ENCODE data around the gene ADAMTS20. TPM values are rescaled to one million over a fixed set of nuclear protein-coding genes. Genes with fewer than 3 reads are reported as not detected.
A peak's percentile ranks its signal among the peaks of the same experiment; 100 is the strongest.

Gene ADAMTS20
- total RNA-seq, 1 experiment from 2014 or later = 0.07 TPM

DNA sequence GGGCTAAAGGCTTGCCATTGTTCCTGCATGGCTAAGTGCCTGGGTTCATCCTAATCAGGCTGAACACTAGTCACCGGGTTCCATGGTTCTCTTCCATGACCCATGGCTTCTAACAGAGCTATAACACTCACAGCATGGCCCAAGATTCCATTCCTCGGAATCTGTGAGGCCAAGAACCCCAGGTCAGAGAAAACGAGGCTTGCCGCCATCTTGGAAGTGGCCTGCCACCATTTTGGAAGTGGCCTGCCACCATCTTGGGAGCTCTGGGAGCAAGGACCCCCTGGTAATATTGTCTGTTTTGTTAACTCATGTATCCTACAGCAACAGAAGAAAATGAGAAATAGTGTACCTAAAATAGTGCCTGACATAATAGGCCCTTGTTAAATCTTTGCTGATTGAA lies 92.7 kb downstream of the ADAMTS20 start:
- Histone ChIP-seq H3K27me3 (replicated peaks; ENCODE audit: control insufficient read depth, insufficient read depth, low read length) (no peaks in the 10 kb centered on the region), H3K4me3 (ENCODE audit: low read depth, low read length) (no peak overlapping the region), H3K4me1 (no peaks in the 10 kb centered on the region), H3K9me3 (peaks cover 4% of the 10 kb centered on the region; the same call in 1 of the 2 replicates), H3K36me3 (ENCODE audit: control insufficient read depth, insufficient read depth, low read length) (no peaks in the 10 kb centered on the region)
- intact Hi-C loops (cut with micrococcal nuclease; ENCODE audit: unreplicated experiment) = no loop called here
- H3K36me3 Mint-ChIP-seq (ENCODE audit: insufficient read depth, unreplicated experiment) = no peaks in the 10 kb centered on the region
- H3K4me1 Mint-ChIP-seq (ENCODE audit: low read depth, unreplicated experiment) = no peaks in the 10 kb centered on the region
- H3K9me3 Mint-ChIP-seq (ENCODE audit: unreplicated experiment) = peaks cover 19% of the 10 kb centered on the region
- no peak for DNase-seq
- H3K27ac Mint-ChIP-seq (ENCODE audit: unreplicated experiment) = no peak overlapping the region
- no TSS peak for BruUV-seq (replicated peaks)
- no peak for TF ChIP-seq CTCF (IDR thresholded peaks at IDR 0.05; ENCODE audit: insufficient read depth in 1 of 2, low read depth in 1 of 2, low read length in 1 of 2, severe bottlenecking in 1 of 2, unreplicated experiment in 1 of 2)
- ChIA-PET CTCF (no interaction called here), POLR2A (no interaction called here)
- no peaks in the 10 kb centered on the region for H3K27me3 Mint-ChIP-seq (ENCODE audit: insufficient read depth, unreplicated experiment)
- H3K4me3 Mint-ChIP-seq (ENCODE audit: unreplicated experiment) = no peak overlapping the region

- POLR2A ChIA-PET = no interaction called here
- Mint-ChIP-seq H3K27me3 (ENCODE audit: insufficient read depth, unreplicated experiment) (no peaks in the 10 kb centered on the region), H3K27ac (ENCODE audit: unreplicated experiment) (no peak overlapping the region), H3K36me3 (ENCODE audit: insufficient read depth, unreplicated experiment) (no peaks in the 10 kb centered on the region), H3K9me3 (ENCODE audit: unreplicated experiment) (peaks cover 19% of the 10 kb centered on the region), H3K4me3 (ENCODE audit: unreplicated experiment) (no peak overlapping the region), H3K4me1 (ENCODE audit: low read depth, unreplicated experiment) (no peaks in the 10 kb centered on the region)
- DNase-seq = no peak
- intact Hi-C loops (cut with micrococcal nuclease; ENCODE audit: unreplicated experiment) = no loop called here
- Histone ChIP-seq H3K27me3 (replicated peaks; ENCODE audit: control insufficient read depth, insufficient read depth, low read length) (no peaks in the 10 kb centered on the region), H3K9me3 (peaks cover 7% of the 10 kb centered on the region; the same call in 1 of the 2 replicates), H3K4me3 (ENCODE audit: low read depth, low read length) (no peak overlapping the region), H3K4me1 (no peaks in the 10 kb centered on the region), H3K36me3 (ENCODE audit: control insufficient read depth, insufficient read depth, low read length) (no peaks in the 10 kb centered on the region)
- no peak for TF ChIP-seq CTCF (IDR thresholded peaks at IDR 0.05; ENCODE audit: insufficient read depth in 1 of 2, low read depth in 1 of 2, low read length in 1 of 2, severe bottlenecking in 1 of 2, unreplicated experiment in 1 of 2)
- no TSS peak for BruUV-seq (replicated peaks)
- CTCF ChIA-PET = no interaction called here
These were observed 98.2 kb downstream of the ADAMTS20 start for GRCh38 chr12:43453761-43454160.

DNA sequence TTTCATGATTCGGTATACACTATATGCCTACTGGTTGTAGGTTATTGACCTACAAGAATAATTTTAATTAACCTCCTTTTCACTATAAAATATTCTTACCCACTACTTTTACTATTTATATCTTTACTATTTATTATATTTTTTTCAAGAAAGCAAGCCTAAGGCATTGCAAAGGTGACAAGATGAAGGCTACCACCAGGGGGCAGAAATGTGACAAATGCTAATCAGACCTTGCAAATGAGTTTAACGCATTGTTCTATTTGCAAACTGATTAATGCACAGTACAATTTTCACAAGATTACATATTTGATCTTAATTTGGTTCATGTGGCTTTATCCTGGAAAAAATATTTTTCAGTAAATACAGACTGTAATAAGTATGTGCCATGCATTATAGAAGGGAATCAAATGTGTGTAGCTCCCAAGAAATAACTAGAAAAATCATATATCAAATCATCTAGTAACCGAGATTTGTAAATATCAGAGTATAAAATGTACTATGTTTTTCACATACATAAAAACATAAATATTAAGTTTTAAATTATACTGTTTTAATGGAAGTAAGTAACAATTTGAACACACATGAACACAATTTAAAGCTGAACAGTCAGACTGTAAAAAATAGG lies 107.0 kb downstream of the ADAMTS20 start:
- no peaks in the 10 kb centered on the region for H3K36me3 Mint-ChIP-seq (ENCODE audit: insufficient read depth, unreplicated experiment)
- Histone ChIP-seq H3K27me3 (replicated peaks; ENCODE audit: control insufficient read depth, insufficient read depth, low read length) (no peaks in the 10 kb centered on the region), H3K36me3 (ENCODE audit: control insufficient read depth, insufficient read depth, low read length) (no peaks in the 10 kb centered on the region), H3K4me3 (ENCODE audit: low read depth, low read length) (no peak overlapping the region), H3K9me3 (no peaks in the 10 kb centered on the region), H3K4me1 (no peaks in the 10 kb centered on the region)
- H3K27ac Mint-ChIP-seq (ENCODE audit: unreplicated experiment) = no peak overlapping the region
- POLR2A ChIA-PET = no interaction called here
- peak; percentile 85 to 88 for TF ChIP-seq CTCF (IDR thresholded peaks at IDR 0.05; ENCODE audit: insufficient read depth in 1 of 2, low read depth in 1 of 2, low read length in 1 of 2, severe bottlenecking in 1 of 2, unreplicated experiment in 1 of 2)
- no peak overlapping the region for H3K4me3 Mint-ChIP-seq (ENCODE audit: unreplicated experiment)
- H3K4me1 Mint-ChIP-seq (ENCODE audit: low read depth, unreplicated experiment) = no peaks in the 10 kb centered on the region
- DNase-seq = peak; percentile 58 to 75
- H3K27me3 Mint-ChIP-seq (ENCODE audit: insufficient read depth, unreplicated experiment) = peaks cover 4% of the 10 kb centered on the region
- intact Hi-C loops (cut with micrococcal nuclease; ENCODE audit: unreplicated experiment) = loop anchor here (2.0 to 5.0 kb wide), 2 partner anchors 232 to 284 kb away; no protein-coding TSS in a partner anchor
- no peaks in the 10 kb centered on the region for H3K9me3 Mint-ChIP-seq (ENCODE audit: unreplicated experiment)
- BruUV-seq (replicated peaks) = no TSS peak
- CTCF ChIA-PET = no interaction called here

All from Caco-2 (cell line).